ENCODE data around the gene FAM120C.
A peak's percentile ranks its signal among the peaks of the same experiment; 100 is the strongest.

The FAM120C gene

DNA sequence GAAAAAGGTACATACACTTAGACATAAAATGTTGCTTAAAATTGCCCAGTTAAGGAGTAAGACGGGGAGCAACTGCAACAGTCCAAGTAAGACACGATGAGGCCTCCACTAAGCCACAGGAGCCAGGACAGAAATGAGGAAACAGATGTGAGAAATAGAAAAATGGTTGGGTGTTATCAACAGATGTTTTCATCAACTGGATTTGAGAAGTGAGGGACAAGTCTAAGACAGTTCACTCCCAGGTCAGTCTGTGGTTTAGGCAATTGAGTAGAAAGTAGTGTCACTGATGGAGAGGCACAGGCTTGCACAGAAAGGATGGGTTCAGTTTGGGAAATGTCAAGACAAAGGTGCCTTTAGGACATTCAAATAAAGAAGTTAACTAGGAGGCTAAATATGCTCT is 115.3 kb downstream of the FAM120C start:
- TF ChIP-seq POLR2AphosphoS5 (IDR thresholded peaks at IDR 0.05; ENCODE audit: low read depth) (peak; percentile 34; the same call in 1 of the 2 replicates), REST (IDR thresholded peaks at IDR 0.05; ENCODE audit: insufficient replicate concordance, low read depth) (no peak), SPI1 (IDR thresholded peaks at IDR 0.05; ENCODE audit: borderline replicate concordance, low read depth) (peak; percentile 3; the same call in 1 of the 2 replicates)
- Histone ChIP-seq H3K27me3 (ENCODE audit: insufficient read depth, poor library complexity, severe bottlenecking) (no peaks in the 10 kb centered on the region), H3K4me3 (replicated peaks; ENCODE audit: insufficient read depth, low read length) (no peak overlapping the region), H3K27ac (replicated peaks) (no peak overlapping the region)
- peak in 1 of 2 experiments; percentile 46 for DNase-seq (ENCODE audit: low read depth in 1 of 2, low spot score in 1 of 2)

- Histone ChIP-seq H3K27me3 (ENCODE audit: insufficient read depth, poor library complexity, severe bottlenecking) (no peaks in the 10 kb centered on the region), H3K27ac (replicated peaks) (no peak overlapping the region), H3K4me3 (replicated peaks; ENCODE audit: insufficient read depth, low read length) (no peak overlapping the region)
- DNase-seq (ENCODE audit: low read depth in 1 of 2, low spot score in 1 of 2): no peak
- TF ChIP-seq SPI1 (IDR thresholded peaks at IDR 0.05; ENCODE audit: borderline replicate concordance, low read depth) (no peak), REST (IDR thresholded peaks at IDR 0.05; ENCODE audit: insufficient replicate concordance, low read depth) (no peak), GABPA (IDR thresholded peaks at IDR 0.05; ENCODE audit: low read depth) (no peak), POLR2AphosphoS5 (IDR thresholded peaks at IDR 0.05; ENCODE audit: low read depth) (no peak)
- TF ChIP-seq, protein P1, sequence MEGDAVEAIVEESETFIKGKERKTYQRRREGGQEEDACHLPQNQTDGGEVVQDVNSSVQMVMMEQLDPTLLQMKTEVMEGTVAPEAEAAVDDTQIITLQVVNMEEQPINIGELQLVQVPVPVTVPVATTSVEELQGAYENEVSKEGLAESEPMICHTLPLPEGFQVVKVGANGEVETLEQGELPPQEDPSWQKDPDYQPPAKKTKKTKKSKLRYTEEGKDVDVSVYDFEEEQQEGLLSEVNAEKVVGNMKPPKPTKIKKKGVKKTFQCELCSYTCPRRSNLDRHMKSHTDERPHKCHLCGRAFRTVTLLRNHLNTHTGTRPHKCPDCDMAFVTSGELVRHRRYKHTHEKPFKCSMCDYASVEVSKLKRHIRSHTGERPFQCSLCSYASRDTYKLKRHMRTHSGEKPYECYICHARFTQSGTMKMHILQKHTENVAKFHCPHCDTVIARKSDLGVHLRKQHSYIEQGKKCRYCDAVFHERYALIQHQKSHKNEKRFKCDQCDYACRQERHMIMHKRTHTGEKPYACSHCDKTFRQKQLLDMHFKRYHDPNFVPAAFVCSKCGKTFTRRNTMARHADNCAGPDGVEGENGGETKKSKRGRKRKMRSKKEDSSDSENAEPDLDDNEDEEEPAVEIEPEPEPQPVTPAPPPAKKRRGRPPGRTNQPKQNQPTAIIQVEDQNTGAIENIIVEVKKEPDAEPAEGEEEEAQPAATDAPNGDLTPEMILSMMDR (IDR thresholded peaks at IDR 0.05; ENCODE audit: insufficient read depth, low read length): no peak
Measured at GRCh38 chrX:54066841-54067240, 116.2 kb downstream of the FAM120C start.

- Histone ChIP-seq H3K4me3 (replicated peaks; ENCODE audit: insufficient read depth, low read length) (no peak overlapping the region), H3K27ac (replicated peaks) (no peak overlapping the region), H3K27me3 (ENCODE audit: insufficient read depth, poor library complexity, severe bottlenecking) (no peaks in the 10 kb centered on the region)
- TF ChIP-seq REST (IDR thresholded peaks at IDR 0.05; ENCODE audit: insufficient replicate concordance, low read depth) (no peak), POLR2AphosphoS5 (IDR thresholded peaks at IDR 0.05; ENCODE audit: low read depth) (no peak), GABPA (IDR thresholded peaks at IDR 0.05; ENCODE audit: low read depth) (no peak), SPI1 (IDR thresholded peaks at IDR 0.05; ENCODE audit: borderline replicate concordance, low read depth) (no peak)
- TF ChIP-seq, protein P1 (IDR thresholded peaks at IDR 0.05; ENCODE audit: insufficient read depth, low read length): no peak
- no peak for DNase-seq (ENCODE audit: low read depth in 1 of 2, low spot score in 1 of 2)
Measured at GRCh38 chrX:54064564-54064963, 118.5 kb downstream of the FAM120C start.
